ENCODE results near the gene RAPGEF6.

The RAPGEF6 gene

GRCh38 chr5:131521252-131521651, 113.8 kb downstream of the RAPGEF6 start:
- no peak for TF ChIP-seq CTCF (conservative IDR thresholded peaks at IDR 0.05; ENCODE audit: low read depth, low read length)
- no peak overlapping the region for H3K4me3 ChIP-seq (ENCODE audit: low read depth, low read length)
- peak; percentile 57 for DNase-seq (ENCODE audit: low read depth)

GRCh38 chr5:131515348-131515747, 119.7 kb downstream of the RAPGEF6 start:
- H3K4me3 ChIP-seq (ENCODE audit: low read depth, low read length) = no peak overlapping the region
- DNase-seq (ENCODE audit: low read depth) = no peak
- no peak for TF ChIP-seq CTCF (conservative IDR thresholded peaks at IDR 0.05; ENCODE audit: low read depth, low read length)

GRCh38 chr5:131514316-131515283, 120.4 kb downstream of the RAPGEF6 start:
- peak; percentile 48 for DNase-seq (ENCODE audit: low read depth)
- H3K4me3 ChIP-seq (ENCODE audit: low read depth, low read length) = peak overlapping the region; percentile 11
- peak; percentile 32 for TF ChIP-seq CTCF (conservative IDR thresholded peaks at IDR 0.05; ENCODE audit: low read depth, low read length)

GRCh38 chr5:131513780-131514179, 121.2 kb downstream of the RAPGEF6 start:
- no peak for TF ChIP-seq CTCF (conservative IDR thresholded peaks at IDR 0.05; ENCODE audit: low read depth, low read length)
- H3K4me3 ChIP-seq (ENCODE audit: low read depth, low read length) = no peak overlapping the region
- DNase-seq (ENCODE audit: low read depth) = no peak

GRCh38 chr5:131511934-131512333, 123.1 kb downstream of the RAPGEF6 start:
- no peak for TF ChIP-seq CTCF (conservative IDR thresholded peaks at IDR 0.05; ENCODE audit: low read depth, low read length)
- H3K4me3 ChIP-seq (ENCODE audit: low read depth, low read length) = no peak overlapping the region
- DNase-seq (ENCODE audit: low read depth) = no peak

- H3K4me3 ChIP-seq (ENCODE audit: low read depth, low read length) = no peak overlapping the region
- TF ChIP-seq CTCF (conservative IDR thresholded peaks at IDR 0.05; ENCODE audit: low read depth, low read length) = no peak
- DNase-seq (ENCODE audit: low read depth) = no peak
Measured at GRCh38 chr5:131509801-131510200, 125.2 kb downstream of the RAPGEF6 start.
